Mucosa of rectum (tissue), 2 donors: ENCODE measurements around the gene TTC23.

Experiments
- H3K27ac ChIP-seq, 2 donors: one replicate each; pipeline ENCODE4 v1.7.0; 2013; ENCODE audit warnings: inconsistent platforms in 2 of 2, low read depth in 2 of 2, low read length in 2 of 2
- H3K27me3 ChIP-seq, 2 donors: one replicate each; pipeline ENCODE4 v1.7.0; 2013; ENCODE audit warnings: low read length in 2 of 2; ENCODE audit not compliant: control insufficient read depth in 2 of 2, insufficient read depth in 2 of 2
- H3K36me3 ChIP-seq, 2 donors: one replicate each; pipeline ENCODE4 v1.7.0; 2013; ENCODE audit warnings: low read length in 2 of 2; ENCODE audit not compliant: control insufficient read depth in 2 of 2, insufficient read depth in 2 of 2
- H3K4me1 ChIP-seq, 2 donors: one replicate each; pipeline ENCODE4 v1.7.0; 2013; ENCODE audit warnings: low read length in 2 of 2, mild to moderate bottlenecking in 1 of 2; ENCODE audit not compliant: control insufficient read depth in 2 of 2, insufficient read depth in 2 of 2
- H3K4me3 ChIP-seq, 2 donors: one replicate each; pipeline ENCODE4 v1.7.0; 2013; ENCODE audit warnings: low read length in 2 of 2
- H3K9ac ChIP-seq, 2 donors: one replicate each; pipeline ENCODE4 v1.7.0; 2013; ENCODE audit warnings: low read length in 2 of 2, low read depth in 1 of 2, mild to moderate bottlenecking in 1 of 2
- H3K9me3 ChIP-seq, 2 donors: one replicate each; pipeline ENCODE4 v1.7.0; 2013; ENCODE audit warnings: low read length in 2 of 2; ENCODE audit not compliant: control insufficient read depth in 2 of 2
- donor health status: healthy.
- donor health status: Normal muscosa, but diverticular disease.

Gene TTC23

GRCh38 chr15:99250857-99251841 lies 1.8 kb upstream of the TTC23 start, which contains the start of gene LRRC28:
LRRC28 (plus strand) TSS chr15:99251481; CDS start chr15:99255958, 4,477 bp downstream.
- Histone ChIP-seq H3K9ac (peak within 1 kb of the TSS; percentile 78 to 96), H3K27ac (peak within 1 kb of the TSS; percentile 95 to 96), H3K4me3 (peak within 1 kb of the TSS; percentile 88), H3K4me1 (peaks cover 15 to 18% of the 10 kb centered on the region in 2 donors), H3K27me3 (no peaks in the 10 kb centered on the region), H3K36me3 (no peaks in the 10 kb centered on the region), H3K9me3 (no peaks in the 10 kb centered on the region)

DNA sequence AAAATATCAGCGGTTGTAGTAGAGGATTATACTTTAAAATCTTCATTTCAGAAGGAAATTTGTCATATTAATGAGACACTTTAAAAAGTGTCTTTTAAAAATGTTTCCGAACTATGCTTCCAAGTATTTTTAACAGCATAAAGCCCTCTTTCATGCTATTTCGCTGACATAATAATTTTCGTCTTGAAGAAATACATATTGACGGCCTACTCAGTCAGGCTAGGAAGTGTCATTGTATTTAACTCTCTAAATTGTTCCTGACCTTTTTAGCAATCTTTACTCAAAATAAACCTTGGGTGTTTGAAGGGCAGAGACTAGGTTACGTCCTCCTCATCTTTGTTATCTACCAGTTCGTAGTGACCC lies 1.1 kb upstream of the TTC23 start:
- Histone ChIP-seq H3K9ac (peak overlapping the region; percentile 78 to 88), H3K4me1 (peaks cover 15 to 18% of the 10 kb centered on the region in 2 donors)

DNA sequence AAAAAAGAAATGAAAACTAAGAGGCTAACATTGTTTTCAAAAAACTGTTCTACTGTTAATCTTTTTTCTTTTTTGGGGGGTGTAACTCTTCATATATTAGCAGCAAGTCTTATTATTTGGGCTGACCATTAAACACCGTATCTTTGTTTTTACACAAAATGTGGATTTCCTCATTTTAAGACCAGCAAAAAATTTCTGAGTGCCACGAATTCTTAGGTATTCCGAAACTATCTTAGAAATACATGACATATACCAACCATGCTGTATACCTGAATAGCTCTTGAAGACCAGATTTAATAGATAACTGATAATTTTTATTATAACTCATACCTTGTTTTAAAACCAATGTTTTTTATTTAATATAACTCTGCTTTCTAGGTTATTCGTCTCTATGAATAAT lies 620 bp upstream of the TTC23 start:
- H3K36me3 ChIP-seq, result no peaks in the 10 kb centered on the region
- no peaks in the 10 kb centered on the region for H3K27me3 ChIP-seq
- H3K9ac ChIP-seq, result peak overlapping the region; percentile 20 to 88
- H3K27ac ChIP-seq, result peak overlapping the region; percentile 95 to 96
- no peaks in the 10 kb centered on the region for H3K9me3 ChIP-seq
- H3K4me1 ChIP-seq, result peaks cover 15 to 18% of the 10 kb centered on the region in 2 donors
- peak overlapping the region; percentile 85 to 88 for H3K4me3 ChIP-seq

More for the DNA sequence above, 1.1 kb upstream of the TTC23 start:
- Histone ChIP-seq H3K9me3 (no peaks in the 10 kb centered on the region), H3K4me3 (peak overlapping the region; percentile 85 to 88), H3K36me3 (no peaks in the 10 kb centered on the region), H3K27me3 (no peaks in the 10 kb centered on the region), H3K27ac (peak overlapping the region; percentile 95 to 96)

DNA sequence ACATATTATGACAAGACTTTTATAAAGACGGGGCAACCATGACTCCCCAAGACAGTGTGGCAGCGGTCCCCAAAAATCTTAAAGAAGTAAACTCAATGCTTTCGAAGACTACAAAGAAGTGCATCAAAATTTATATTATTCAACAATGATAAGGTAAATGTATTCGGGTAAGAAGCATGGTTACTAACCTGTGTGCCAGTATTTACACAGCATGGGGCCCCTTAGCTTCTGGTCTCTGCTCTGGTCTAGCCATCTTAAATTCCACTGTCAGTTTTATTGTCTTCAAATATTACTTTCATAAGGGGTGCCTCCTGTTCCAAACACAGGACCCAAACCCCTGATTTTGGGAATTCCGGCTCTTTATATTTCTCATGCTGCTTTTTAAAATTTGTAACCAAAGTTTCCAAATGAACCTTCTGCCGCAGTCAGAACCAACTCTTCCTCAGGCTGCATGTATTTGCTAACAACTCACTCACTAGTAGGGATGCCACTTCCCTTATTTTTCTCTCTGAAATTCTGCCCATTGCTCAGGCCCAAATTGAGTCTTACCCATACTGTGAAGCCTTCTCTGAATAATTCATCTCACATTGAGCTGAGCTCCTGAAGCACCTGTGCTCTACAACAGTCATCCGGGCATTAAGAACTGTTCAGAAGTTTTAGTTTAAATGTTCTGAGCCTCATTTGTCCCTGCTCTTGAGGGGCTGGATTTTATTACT lies 1.2 kb downstream of the TTC23 start:
- H3K27me3 ChIP-seq, result no peaks in the 10 kb centered on the region
- H3K4me1 ChIP-seq, result peaks cover 15 to 18% of the 10 kb centered on the region in 2 donors
- no peaks in the 10 kb centered on the region for H3K36me3 ChIP-seq
- H3K4me3 ChIP-seq, result peak overlapping the region; percentile 85 to 88
- H3K9ac ChIP-seq, result peak overlapping the region in 1 of 2 donors; percentile 88
- H3K27ac ChIP-seq, result no peak overlapping the region
- H3K9me3 ChIP-seq, result no peaks in the 10 kb centered on the region

- no peaks in the 10 kb centered on the region for H3K27me3 ChIP-seq
These were observed 2.3 kb downstream of the TTC23 start for GRCh38 chr15:99247062-99247461.

DNA sequence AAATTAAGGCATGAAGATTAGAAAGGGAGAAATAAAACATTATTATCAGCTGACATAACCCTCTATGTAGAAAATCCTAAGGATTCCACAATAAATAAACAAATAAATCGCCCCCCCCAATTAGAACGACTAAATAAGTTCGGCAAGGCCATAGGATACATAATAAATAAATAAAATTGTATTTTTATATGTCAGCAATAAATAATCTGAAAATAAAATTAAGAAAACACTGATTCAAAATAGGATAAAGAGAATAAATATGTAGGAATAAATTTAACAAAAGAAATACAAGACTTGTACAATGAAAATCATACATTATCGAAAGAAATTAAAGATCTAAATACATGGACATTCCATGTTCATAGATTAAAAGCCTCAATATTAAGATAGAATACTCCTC lies 5.1 kb downstream of the TTC23 start:
- Histone ChIP-seq H3K27me3 (no peaks in the 10 kb centered on the region), H3K36me3 (peaks cover 6 to 9% of the 10 kb centered on the region in 2 donors), H3K4me1 (peaks cover 0 to 7% of the 10 kb centered on the region in 2 donors), H3K4me3 (no peak overlapping the region), H3K9me3 (no peaks in the 10 kb centered on the region), H3K9ac (no peak overlapping the region), H3K27ac (no peak overlapping the region)

More at GRCh38 chr15:99247062-99247461, 2.3 kb downstream of the TTC23 start:
- Histone ChIP-seq H3K4me1 (peaks cover 9% of the 10 kb centered on the region in 2 donors), H3K36me3 (no peaks in the 10 kb centered on the region), H3K9me3 (no peaks in the 10 kb centered on the region), H3K27ac (no peak overlapping the region), H3K4me3 (no peak overlapping the region), H3K9ac (no peak overlapping the region)

DNA sequence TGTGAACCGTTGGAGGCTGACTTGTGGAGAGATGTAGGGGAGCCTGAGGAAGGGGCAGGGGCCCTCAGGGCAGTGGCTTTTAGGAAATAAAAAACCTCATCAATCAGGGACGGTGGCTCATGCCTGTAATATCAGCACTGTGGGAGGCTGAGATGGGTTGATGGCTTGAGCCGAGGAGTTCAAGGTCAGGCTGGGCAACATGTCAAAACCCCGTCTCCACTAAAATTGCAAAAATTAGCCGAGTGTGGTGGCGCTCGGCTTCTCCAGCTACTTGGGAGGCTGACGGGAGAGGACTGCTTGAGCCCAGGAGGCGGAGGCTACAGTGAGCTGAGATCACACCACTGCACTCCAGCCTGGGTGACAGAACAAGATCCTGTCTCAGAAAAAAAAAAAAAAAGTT lies 7.6 kb downstream of the TTC23 start:
- Histone ChIP-seq H3K36me3 (peaks cover 9% of the 10 kb centered on the region in 2 donors), H3K9me3 (no peaks in the 10 kb centered on the region), H3K4me3 (no peak overlapping the region), H3K9ac (no peak overlapping the region), H3K27ac (no peak overlapping the region), H3K4me1 (no peaks in the 10 kb centered on the region), H3K27me3 (no peaks in the 10 kb centered on the region)

GRCh38 chr15:99239545-99240198 lies 9.7 kb downstream of the TTC23 start:
- H3K27ac ChIP-seq, result no peak overlapping the region
- H3K4me3 ChIP-seq, result no peak overlapping the region
- H3K27me3 ChIP-seq, result no peaks in the 10 kb centered on the region
- H3K4me1 ChIP-seq, result no peaks in the 10 kb centered on the region
- no peak overlapping the region for H3K9ac ChIP-seq
- H3K36me3 ChIP-seq, result peaks cover 9% of the 10 kb centered on the region in 2 donors
- no peaks in the 10 kb centered on the region for H3K9me3 ChIP-seq

GRCh38 chr15:99238849-99239248 lies 10.5 kb downstream of the TTC23 start:
- Histone ChIP-seq H3K27me3 (no peaks in the 10 kb centered on the region), H3K27ac (no peak overlapping the region), H3K9me3 (no peaks in the 10 kb centered on the region), H3K36me3 (peaks cover 9% of the 10 kb centered on the region in 2 donors), H3K4me1 (no peaks in the 10 kb centered on the region), H3K4me3 (no peak overlapping the region), H3K9ac (no peak overlapping the region)
